ENCODE measurements around the gene FAM107B. TPM values are rescaled to one million over a fixed set of nuclear protein-coding genes. Genes with fewer than 3 reads are reported as not detected.

FAM107B gene
- total and polyA plus RNA-seq, 10 of the 15 experiments (the other 5 are each of a cell fraction or from before 2014, with no cell fraction given), result 22.9 to 162 (median 86.6) TPM

GRCh38 chr10:14470920-14471319 is 303.8 kb downstream of the FAM107B start:
- in situ Hi-C loops (cut with MboI) (loop anchor here (5.0 kb wide), 1 partner anchor 269 kb away; no protein-coding TSS in a partner anchor), intact Hi-C loops (cut with micrococcal nuclease; ENCODE audit: unreplicated experiment) (no loop called here)
- RAD21 ChIA-PET (ENCODE audit: unreplicated experiment), result no interaction called here
- H2AFZ ChIP-seq (ENCODE audit: control insufficient read depth, low read depth, low read length), result no peak overlapping the region
- H3K9me3 ChIP-seq (replicated peaks; ENCODE audit: control insufficient read depth, insufficient read depth, low read length), result no peaks in the 10 kb centered on the region
- SMC1A ChIA-PET (ENCODE audit: uncharacterized antibody, unreplicated experiment), result interaction anchor here (0.6 to 1.6 kb wide), 2 partner anchors 48 to 682 kb away, joined by 3 to 4 read pairs; no protein-coding TSS in a partner anchor
- H3K27me3 ChIP-seq (replicated peaks in 1 of 2; ENCODE audit: control insufficient read depth in 2 of 2, insufficient read depth in 2 of 2, low read length in 1 of 2), result peaks cover 0 to 2% of the 10 kb centered on the region in 2 experiments; a peak in 2 of 4 replicates
- CTCF ChIA-PET, result interaction anchor here (2.3 kb wide), 1 partner anchor 273 kb away, joined by 7 read pairs; no protein-coding TSS in a partner anchor
- ATAC-seq (no peak), FAIRE-seq (no peak), DNase-seq (ENCODE audit: low read depth, low spot score) (no peak)
- H3K9ac ChIP-seq (ENCODE audit: control insufficient read depth, insufficient read depth, low read length), result no peak overlapping the region
- no peaks in the 10 kb centered on the region for H4K20me1 ChIP-seq (ENCODE audit: control insufficient read depth, insufficient read depth)
- BruUV-seq (replicated peaks), result no TSS peak
- no peaks in the 10 kb centered on the region for H3K36me3 ChIP-seq (ENCODE audit: control insufficient read depth in 2 of 2, insufficient read depth in 2 of 2, low read length in 1 of 2)
- 62% methylated on average over 6 of the region's 6 CpGs for WGBS (ENCODE audit: insufficient coverage, insufficient replicate concordance, low lambda C conversion rate, missing lambda C conversion rate)
- H3K4me2 ChIP-seq (ENCODE audit: control insufficient read depth, insufficient read depth), result no peak overlapping the region
- no peak overlapping the region for H3K4me3 ChIP-seq
- TF ChIP-seq E2F4 (IDR thresholded peaks at IDR 0.05; ENCODE audit: low read depth, low read length) (no peak), IKZF1 (conservative IDR thresholded peaks at IDR 0.05) (no peak)
- no peak overlapping the region for H3K27ac ChIP-seq (ENCODE audit: control insufficient read depth, insufficient read depth)
- H3K79me2 ChIP-seq (ENCODE audit: control insufficient read depth, insufficient read depth, low read length), result no peaks in the 10 kb centered on the region
- POLR2A ChIA-PET, result no interaction called here
- H3K4me1 ChIP-seq (ENCODE audit: control insufficient read depth, insufficient read depth, low read length), result no peaks in the 10 kb centered on the region

- no peak overlapping the region for H3K27ac ChIP-seq (ENCODE audit: control insufficient read depth, insufficient read depth)
- ATAC-seq, result no peak
- no TSS peak for BruUV-seq (replicated peaks)
- intact Hi-C loops (cut with micrococcal nuclease; ENCODE audit: unreplicated experiment), result no loop called here
- 33% methylated on average over 3 of the region's 3 CpGs for WGBS (ENCODE audit: insufficient coverage, insufficient replicate concordance, low lambda C conversion rate, missing lambda C conversion rate)
- no peak overlapping the region for H3K4me3 ChIP-seq
- in situ Hi-C loops (cut with MboI), result no loop called here
- no peak overlapping the region for H3K9ac ChIP-seq (ENCODE audit: control insufficient read depth, insufficient read depth, low read length)
- H3K9me3 ChIP-seq (replicated peaks; ENCODE audit: control insufficient read depth, insufficient read depth, low read length), result no peaks in the 10 kb centered on the region; the same call in 2 of the 3 replicates
- SMC1A ChIA-PET (ENCODE audit: uncharacterized antibody, unreplicated experiment), result interaction anchor here (0.9 kb wide), 1 partner anchor 190 kb away, joined by 3 read pairs; no protein-coding TSS in a partner anchor
- no peak for DNase-seq (ENCODE audit: low read depth, low spot score)
- H2AFZ ChIP-seq (ENCODE audit: control insufficient read depth, low read depth, low read length), result no peak overlapping the region
- no peaks in the 10 kb centered on the region for H3K36me3 ChIP-seq (ENCODE audit: control insufficient read depth in 2 of 2, insufficient read depth in 2 of 2, low read length in 1 of 2)
- no peaks in the 10 kb centered on the region; a peak in 1 of 4 replicates for H3K27me3 ChIP-seq (replicated peaks in 1 of 2; ENCODE audit: control insufficient read depth in 2 of 2, insufficient read depth in 2 of 2, low read length in 1 of 2)
- H3K4me1 ChIP-seq (ENCODE audit: control insufficient read depth, insufficient read depth, low read length), result no peaks in the 10 kb centered on the region
- RAD21 ChIA-PET (ENCODE audit: unreplicated experiment), result no interaction called here
- POLR2A ChIA-PET, result no interaction called here
- FAIRE-seq, result no peak
- no peaks in the 10 kb centered on the region for H3K79me2 ChIP-seq (ENCODE audit: control insufficient read depth, insufficient read depth, low read length)
- H4K20me1 ChIP-seq (ENCODE audit: control insufficient read depth, insufficient read depth), result no peaks in the 10 kb centered on the region
- no peak overlapping the region for H3K4me2 ChIP-seq (ENCODE audit: control insufficient read depth, insufficient read depth)
- CTCF ChIA-PET, result interaction anchor here (0.9 to 2.3 kb wide), 2 partner anchors 11 to 271 kb away, joined by 3 to 7 read pairs; no protein-coding TSS in a partner anchor
- TF ChIP-seq ETV6 (conservative IDR thresholded peaks at IDR 0.05 in 1 of 2, IDR thresholded peaks at IDR 0.05 in 1 of 2; ENCODE audit: borderline replicate concordance in 1 of 2, low read depth in 1 of 2), result no peak
- TF ChIP-seq NBN (IDR thresholded peaks at IDR 0.05), result no peak
- TF ChIP-seq PAX5 (IDR thresholded peaks at IDR 0.05; ENCODE audit: borderline replicate concordance, low read depth, low read length), result no peak
- no peak for TF ChIP-seq POLR2A (IDR thresholded peaks at IDR 0.05; ENCODE audit: low read depth, low read length)
- no peak for TF ChIP-seq SMARCA5 (IDR thresholded peaks at IDR 0.05)
- TF ChIP-seq POLR2AphosphoS2 (IDR thresholded peaks at IDR 0.05; ENCODE audit: low read depth, low read length), result no peak
- no peak for TF ChIP-seq ZNF687 (IDR thresholded peaks at IDR 0.05)
- TF ChIP-seq TCF12 (IDR thresholded peaks at IDR 0.05; ENCODE audit: low read depth, low read length), result no peak
- TF ChIP-seq IRF3 (IDR thresholded peaks at IDR 0.05), result no peak
- TF ChIP-seq BCL11A (IDR thresholded peaks at IDR 0.05; ENCODE audit: low read depth, low read length), result no peak
- no peak for TF ChIP-seq ATF7 (IDR thresholded peaks at IDR 0.05; ENCODE audit: low read depth)
These were observed 306.0 kb downstream of the FAM107B start for GRCh38 chr10:14468726-14469125.

All from GM12878 (cell line).